Trophoblast cell (in vitro differentiated cells and primary cell): ENCODE measurements around the gene CRIP1.
A peak's percentile ranks its signal among the peaks of the same experiment; 100 is the strongest.

ENCODE experiments used
- DNase-seq, 2 donors: peaks; one replicate each; pipeline ENCODE4 v3.0.0-alpha.2; 2016
- H2AFZ ChIP-seq: 2 replicates; pipeline ENCODE4 v1.6.1; 2013; ENCODE audit warnings: low read length, moderate library complexity, mild to moderate bottlenecking; ENCODE audit not compliant: insufficient read depth, poor library complexity
- H2AK5ac ChIP-seq: 2 replicates; pipeline ENCODE4 v1.6.1; 2013; ENCODE audit warnings: mild to moderate bottlenecking, low read length
- H2BK120ac ChIP-seq: 2 replicates; pipeline ENCODE4 v1.6.1; 2013; ENCODE audit warnings: low read length, mild to moderate bottlenecking, moderate library complexity; ENCODE audit not compliant: insufficient read depth, poor library complexity
- H2BK12ac ChIP-seq: 2 replicates; pipeline ENCODE4 v1.6.1; 2013; ENCODE audit warnings: mild to moderate bottlenecking, low read length, moderate library complexity
- H2BK5ac ChIP-seq: 2 replicates; pipeline ENCODE4 v1.6.1; 2013; ENCODE audit warnings: low read length, low read depth, moderate library complexity, mild to moderate bottlenecking; ENCODE audit not compliant: poor library complexity
- H3K14ac ChIP-seq: 2 replicates; pipeline ENCODE4 v1.6.1; 2013; ENCODE audit warnings: mild to moderate bottlenecking, low read length
- H3K18ac ChIP-seq: 2 replicates; pipeline ENCODE4 v1.6.1; 2013; ENCODE audit warnings: mild to moderate bottlenecking, low read length
- H3K23ac ChIP-seq: 2 replicates; pipeline ENCODE4 v1.6.1; 2013; ENCODE audit warnings: low read length
- H3K27ac ChIP-seq: 2 replicates; pipeline ENCODE4 v1.5.1; 2013; ENCODE audit warnings: low read depth, mild to moderate bottlenecking, inconsistent platforms, low read length, moderate library complexity
- H3K27me3 ChIP-seq: 2 replicates; pipeline ENCODE4 v1.6.1; 2013; ENCODE audit warnings: inconsistent platforms, mild to moderate bottlenecking, low read length, moderate library complexity; ENCODE audit not compliant: insufficient read depth
- H3K36me3 ChIP-seq, 2 experiments: 1 replicate in 1 of 2; 2 replicates in 1 of 2; pipeline ENCODE4 v1.6.1; 2013; ENCODE audit warnings: low read length in 2 of 2, mild to moderate bottlenecking in 2 of 2, moderate library complexity in 1 of 2; ENCODE audit not compliant: insufficient read depth in 2 of 2, control insufficient read depth in 1 of 2
- H3K4ac ChIP-seq: 2 replicates; pipeline ENCODE4 v1.6.1; 2013; ENCODE audit warnings: low read depth, mild to moderate bottlenecking, low read length, moderate library complexity
- H3K4me1 ChIP-seq, 2 experiments: 1 replicate in 1 of 2; 2 replicates in 1 of 2; pipeline ENCODE4 v1.6.1; 2013; ENCODE audit warnings: low read length in 2 of 2, mild to moderate bottlenecking in 2 of 2, moderate library complexity in 1 of 2; ENCODE audit not compliant: insufficient read depth in 2 of 2, control insufficient read depth in 1 of 2
- H3K4me2 ChIP-seq: 2 replicates; pipeline ENCODE4 v1.6.1; 2013; ENCODE audit warnings: inconsistent platforms, mild to moderate bottlenecking, low read length, moderate library complexity
- H3K4me3 ChIP-seq: 2 replicates; pipeline ENCODE4 v1.5.1; 2013; ENCODE audit warnings: mild to moderate bottlenecking, low read depth, low read length, inconsistent platforms
- H3K79me1 ChIP-seq: one replicate; pipeline ENCODE4 v1.6.1; 2013; ENCODE audit warnings: low read length
- H3K79me2 ChIP-seq: 2 replicates; pipeline ENCODE4 v1.6.1; 2013; ENCODE audit warnings: low read length, mild to moderate bottlenecking; ENCODE audit not compliant: control insufficient read depth, insufficient read depth, poor library complexity
- H3K9ac ChIP-seq: 2 replicates; pipeline ENCODE4 v1.6.1; 2013; ENCODE audit warnings: mild to moderate bottlenecking, low read length
- H3K9me3 ChIP-seq: 2 replicates; pipeline ENCODE4 v1.6.1; 2013; ENCODE audit warnings: low read depth, mild to moderate bottlenecking, control low read depth, inconsistent platforms, low read length; ENCODE audit not compliant: insufficient read depth
- H4K12ac ChIP-seq: 2 replicates; pipeline ENCODE4 v1.6.1; 2013; ENCODE audit warnings: low read depth, mild to moderate bottlenecking, low read length, moderate library complexity
- H4K8ac ChIP-seq: 2 replicates; pipeline ENCODE4 v1.6.1; 2013; ENCODE audit warnings: low read depth, mild to moderate bottlenecking, low read length, moderate library complexity
- H4K91ac ChIP-seq: one replicate; pipeline ENCODE4 v1.6.1; 2013; ENCODE audit warnings: low read depth, mild to moderate bottlenecking, low read length, moderate library complexity
- WGBS: extraction: QIAGEN DNeasy Blood & Tissue Kit; methylation state at CpG from one replicate; pipeline ENCODE4 v1.1.7; 2013; ENCODE audit warnings: missing lambda C conversion rate; ENCODE audit not compliant: insufficient read length, insufficient coverage; ENCODE audit errors: extremely low coverage; 5-methylcytosine and 5-hydroxymethylcytosine counted together

The CRIP1 gene

DNA sequence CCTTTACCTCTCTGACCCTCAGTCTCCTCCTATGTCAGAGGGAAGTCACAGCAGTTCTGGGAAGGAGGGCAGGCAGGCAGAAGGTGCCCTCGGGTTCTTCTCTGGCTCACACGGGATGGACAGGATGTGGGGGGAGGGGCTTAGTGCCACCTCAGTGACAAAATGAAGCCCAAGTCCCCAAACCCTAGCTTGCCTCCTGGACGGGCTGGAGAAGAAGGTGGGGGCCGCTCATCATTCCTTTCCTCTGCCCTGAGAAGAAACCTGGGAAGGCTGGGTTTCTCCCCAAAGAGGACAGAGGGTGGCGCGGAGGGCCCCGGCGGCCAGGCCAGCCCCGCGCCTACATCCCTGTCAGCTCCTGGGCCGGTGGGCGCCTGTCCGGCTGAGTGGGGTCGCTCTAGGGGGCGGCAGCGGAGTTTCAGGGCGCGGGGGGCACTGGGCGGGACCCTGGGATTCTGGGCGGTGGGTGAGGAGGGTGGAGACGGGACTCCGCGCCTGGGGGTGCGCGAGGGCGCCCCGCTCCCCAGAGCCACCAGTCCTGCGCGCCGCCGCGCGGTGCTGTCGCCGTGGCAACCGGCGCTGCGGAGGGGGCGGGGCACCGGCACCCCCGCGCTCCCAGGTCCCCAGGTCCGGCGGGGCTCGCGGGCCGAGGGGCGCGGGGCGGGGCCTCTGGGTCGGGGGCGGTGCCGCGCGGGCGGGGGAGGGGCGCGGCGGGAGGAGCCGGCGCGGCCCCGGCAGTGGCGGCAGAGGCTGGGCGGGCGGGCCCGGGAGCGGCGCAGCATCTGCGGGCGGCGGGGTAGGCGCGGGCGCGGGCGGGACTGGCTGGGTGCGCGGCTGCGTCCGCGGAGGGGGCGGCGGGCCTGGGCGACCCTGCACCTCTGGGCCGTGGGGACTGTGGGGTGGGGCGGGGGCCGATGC is 39.4 kb downstream of the CRIP1 start, which contains the start of gene TMEM121:
Gene TMEM121, plus strand, starts transcription at position 723 of the 915 bp plus-strand sequence. CDS start 2,252 bp downstream, outside the sequence.
- Histone ChIP-seq H3K27ac (no peak within 1 kb of the TSS), H4K12ac (no peak within 1 kb of the TSS), H2AFZ (no peak within 1 kb of the TSS), H3K14ac (no peak within 1 kb of the TSS), H3K4me2 (peak within 1 kb of the TSS; percentile 50), H4K8ac (no peak within 1 kb of the TSS), H3K79me1 (no peaks in the 10 kb centered on the region), H3K9me3 (peaks cover 35% of the 10 kb centered on the region), H3K4me3 (no peak within 1 kb of the TSS), H4K91ac (no peak within 1 kb of the TSS), H2AK5ac (no peak within 1 kb of the TSS), H2BK12ac (no peak within 1 kb of the TSS), H3K18ac (no peak within 1 kb of the TSS), H3K27me3 (peaks cover 21% of the 10 kb centered on the region), H3K79me2 (no peaks in the 10 kb centered on the region), H3K4me1 (no peaks in the 10 kb centered on the region), H3K36me3 (no peaks in the 10 kb centered on the region), H2BK120ac (no peak within 1 kb of the TSS), H2BK5ac (no peak within 1 kb of the TSS), H3K9ac (no peak within 1 kb of the TSS), H3K4ac (no peak within 1 kb of the TSS), H3K23ac (no peak within 1 kb of the TSS)
- DNase-seq: peak in 1 of 2 donors; percentile 38
- no CpG with 5 or more reads among the region's 88 CpGs for WGBS

DNA sequence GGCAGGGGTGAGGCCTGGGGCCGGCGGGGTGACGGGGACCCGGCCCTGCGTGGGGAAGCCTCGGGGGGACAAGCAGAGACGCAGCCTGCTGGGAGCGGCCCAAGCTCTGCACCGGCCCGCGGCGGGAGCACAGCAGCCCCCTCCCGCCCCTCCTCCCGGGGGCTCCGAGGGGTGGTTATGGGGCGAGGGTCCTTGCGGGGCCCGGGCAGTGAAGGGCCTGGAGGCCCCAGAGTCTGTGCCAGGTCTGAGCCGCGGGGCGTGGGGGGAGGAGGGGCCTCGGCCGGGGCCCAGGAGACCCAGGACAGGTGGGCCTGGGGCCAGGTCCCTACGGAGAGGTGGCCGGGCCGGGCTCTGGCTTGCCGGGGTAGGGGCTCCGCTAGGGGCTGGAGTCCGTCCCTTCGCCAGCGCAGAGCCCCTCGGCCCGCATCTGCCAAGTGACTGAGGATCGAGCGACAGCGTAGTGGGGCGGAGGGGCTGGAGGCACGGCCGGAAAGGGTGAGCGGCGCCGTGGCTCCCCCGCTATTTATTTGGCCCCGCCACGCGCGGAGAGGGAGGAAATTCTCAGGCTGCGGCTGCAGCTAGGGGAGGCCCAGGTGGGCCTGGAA is 40.2 kb downstream of the CRIP1 start:
- no peak overlapping the region for H3K4ac ChIP-seq
- H4K12ac ChIP-seq: no peak overlapping the region
- peaks cover 42% of the 10 kb centered on the region for H3K9me3 ChIP-seq
- no peaks in the 10 kb centered on the region for H3K79me1 ChIP-seq
- H2BK12ac ChIP-seq: no peak overlapping the region
- no peaks in the 10 kb centered on the region for H3K36me3 ChIP-seq
- H4K91ac ChIP-seq: no peak overlapping the region
- H3K27ac ChIP-seq: no peak overlapping the region
- H2AK5ac ChIP-seq: no peak overlapping the region
- WGBS: no CpG with 5 or more reads among the region's 48 CpGs
- no peak overlapping the region for H3K9ac ChIP-seq
- H2BK120ac ChIP-seq: no peak overlapping the region
- DNase-seq: no peak
- no peaks in the 10 kb centered on the region for H3K79me2 ChIP-seq
- H3K27me3 ChIP-seq: peaks cover 21% of the 10 kb centered on the region
- no peak overlapping the region for H3K18ac ChIP-seq
- no peak overlapping the region for H4K8ac ChIP-seq
- no peak overlapping the region for H3K4me3 ChIP-seq
- no peak overlapping the region for H2BK5ac ChIP-seq
- no peak overlapping the region for H3K4me2 ChIP-seq
- no peak overlapping the region for H3K14ac ChIP-seq
- no peak overlapping the region for H2AFZ ChIP-seq
- H3K23ac ChIP-seq: no peak overlapping the region
- no peaks in the 10 kb centered on the region for H3K4me1 ChIP-seq

DNA sequence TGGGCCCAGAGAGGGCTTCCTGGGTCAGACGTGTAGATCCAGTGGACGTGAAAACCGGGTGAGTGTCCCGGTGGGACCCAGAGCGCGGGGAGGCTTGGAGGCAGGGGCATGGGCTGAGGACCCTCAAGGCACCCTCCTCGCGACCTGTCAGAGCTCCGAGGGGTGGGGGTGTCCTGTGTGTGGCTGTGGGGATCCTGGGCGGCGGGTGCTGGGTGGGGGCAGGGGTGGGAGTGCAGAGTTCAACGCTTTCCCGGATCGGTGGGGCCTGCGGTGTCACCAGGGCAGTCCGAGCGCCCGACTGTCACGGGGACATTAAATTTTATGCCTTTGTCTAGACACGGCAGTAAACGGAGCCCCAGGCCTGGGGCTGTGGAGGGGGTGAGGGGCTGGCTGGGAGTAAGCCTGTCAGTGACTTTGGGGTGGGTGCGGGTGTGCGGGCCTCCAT is 40.7 kb downstream of the CRIP1 start:
- Histone ChIP-seq H3K27ac (no peak overlapping the region), H2BK120ac (no peak overlapping the region), H4K8ac (no peak overlapping the region), H3K9ac (no peak overlapping the region), H3K4me3 (no peak overlapping the region), H3K4me1 (no peaks in the 10 kb centered on the region), H2AK5ac (no peak overlapping the region), H3K9me3 (peaks cover 47% of the 10 kb centered on the region), H2BK5ac (no peak overlapping the region), H4K91ac (no peak overlapping the region), H3K27me3 (peaks cover 21% of the 10 kb centered on the region), H3K36me3 (no peaks in the 10 kb centered on the region), H3K23ac (no peak overlapping the region), H3K14ac (no peak overlapping the region), H3K79me2 (no peaks in the 10 kb centered on the region), H4K12ac (no peak overlapping the region), H3K4ac (no peak overlapping the region), H3K18ac (no peak overlapping the region), H2AFZ (no peak overlapping the region), H3K79me1 (no peaks in the 10 kb centered on the region), H2BK12ac (no peak overlapping the region), H3K4me2 (no peak overlapping the region)
- no CpG with 5 or more reads among the region's 23 CpGs for WGBS
- no peak for DNase-seq

DNA sequence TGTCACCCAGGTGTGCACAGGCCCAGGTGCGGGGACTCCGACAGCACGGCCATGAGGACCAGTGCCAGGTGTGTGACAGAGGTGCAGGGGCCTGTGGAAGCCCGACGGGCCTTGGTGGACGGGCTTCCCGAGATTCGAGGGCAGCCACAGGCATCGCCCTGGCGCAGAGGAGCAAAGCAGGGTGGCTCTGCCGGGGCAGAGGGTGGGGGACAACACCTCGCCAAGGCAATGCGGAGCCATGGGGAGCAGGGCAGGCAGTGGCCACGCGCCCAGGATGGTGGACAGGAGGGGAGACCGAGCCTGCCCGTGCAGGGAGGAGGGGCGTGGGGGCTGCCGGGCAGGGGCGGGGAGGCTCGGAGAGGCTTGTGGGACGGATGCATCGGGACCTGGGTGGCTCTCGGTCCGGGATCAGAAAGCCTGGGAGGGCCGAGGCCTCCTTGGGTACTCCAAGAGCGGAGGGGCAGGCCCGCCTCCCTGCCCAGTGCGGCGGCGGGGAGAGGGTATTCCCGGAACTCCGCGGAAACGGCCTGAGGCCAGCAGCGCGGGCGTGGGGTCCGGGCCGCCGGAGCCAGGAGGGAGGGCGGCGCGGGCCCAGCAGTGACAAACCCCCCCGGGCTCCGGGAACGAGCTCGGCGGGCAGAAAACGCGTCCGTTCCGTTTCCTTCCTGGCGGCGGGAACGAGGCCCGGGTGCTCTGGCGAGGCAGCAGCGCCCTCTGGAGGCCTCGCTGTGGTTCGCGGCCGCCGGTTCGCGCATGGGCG is 41.3 kb downstream of the CRIP1 start:
- peaks cover 21% of the 10 kb centered on the region for H3K27me3 ChIP-seq
- no peaks in the 10 kb centered on the region for H3K36me3 ChIP-seq
- H2AFZ ChIP-seq: no peak overlapping the region
- no peak overlapping the region for H3K4me3 ChIP-seq
- no peak overlapping the region for H3K9ac ChIP-seq
- H3K23ac ChIP-seq: no peak overlapping the region
- H3K4me1 ChIP-seq: no peaks in the 10 kb centered on the region
- peak overlapping the region; percentile 62 for H4K8ac ChIP-seq
- no peak overlapping the region for H2BK12ac ChIP-seq
- no peak overlapping the region for H2BK5ac ChIP-seq
- H2BK120ac ChIP-seq: no peak overlapping the region
- H3K79me2 ChIP-seq: no peaks in the 10 kb centered on the region
- H4K12ac ChIP-seq: no peak overlapping the region
- no peaks in the 10 kb centered on the region for H3K79me1 ChIP-seq
- WGBS: no CpG with 5 or more reads among the region's 67 CpGs
- H3K14ac ChIP-seq: no peak overlapping the region
- H3K27ac ChIP-seq: no peak overlapping the region
- H4K91ac ChIP-seq: no peak overlapping the region
- H3K18ac ChIP-seq: no peak overlapping the region
- peaks cover 53% of the 10 kb centered on the region for H3K9me3 ChIP-seq
- H2AK5ac ChIP-seq: no peak overlapping the region
- no peak overlapping the region for H3K4ac ChIP-seq
- peak overlapping the region; percentile 59 for H3K4me2 ChIP-seq
- DNase-seq: peak; percentile 57 to 84
